Measurements from ENCODE around the gene PET117. TPM values are rescaled to one million over a fixed set of nuclear protein-coding genes. Genes with fewer than 3 reads are reported as not detected.

PET117 gene
- total RNA-seq, 4 donors from 2014 or later, result 2.8 to 17.7 (median 11.2) TPM

- 94 to 100% methylated on average over 1 of the region's 1 CpG for WGBS, 2 donors (ENCODE audit: low coverage in 1 of 2)
- intact Hi-C loops (cut with DNase I; ENCODE audit: low total_unique reads), result loop anchor here (5.0 kb wide), 1 partner anchor 172 kb away; no protein-coding TSS in a partner anchor
- peaks cover 5 to 13% (median 8%) of the 10 kb centered on the region in 4 donors for H3K4me1 ChIP-seq
- H3K27ac ChIP-seq, result no peak overlapping the region
- no peak for DNase-seq
- H3K4me3 ChIP-seq, result no peak overlapping the region
- TF ChIP-seq CTCF (IDR thresholded peaks at IDR 0.05) (no peak), EP300 (IDR thresholded peaks at IDR 0.05; ENCODE audit: low read depth) (no peak), POLR2AphosphoS5 (IDR thresholded peaks at IDR 0.05) (no peak), POLR2A (IDR thresholded peaks at IDR 0.05) (no peak)
- H3K27me3 ChIP-seq, result no peaks in the 10 kb centered on the region
- peaks cover 0 to 15% (median 0%) of the 10 kb centered on the region in 4 donors for H3K36me3 ChIP-seq
- no peaks in the 10 kb centered on the region for H3K9me3 ChIP-seq
- in situ Hi-C loops (cut with MboI; ENCODE audit: low pct_ligation_motif_present in 1 of 4, low pct_unique_long_range_greater_than_20kb in 1 of 4, low sequenced_read_pairs in 3 of 4), result no loop called here
These were observed 7.0 kb downstream of the PET117 start for GRCh38 chr20:18144541-18145099.

GRCh38 chr20:18154342-18154741 lies 16.7 kb downstream of the PET117 start:
- in situ Hi-C loops (cut with MboI; ENCODE audit: low pct_ligation_motif_present in 1 of 4, low pct_unique_long_range_greater_than_20kb in 1 of 4, low sequenced_read_pairs in 3 of 4) (no loop called here), intact Hi-C loops (cut with DNase I; ENCODE audit: low total_unique reads) (no loop called here)
- H3K4me1 ChIP-seq, result no peaks in the 10 kb centered on the region
- H3K27ac ChIP-seq, result no peak overlapping the region
- no peak for TF ChIP-seq EP300 (IDR thresholded peaks at IDR 0.05; ENCODE audit: low read depth)
- TF ChIP-seq CTCF (IDR thresholded peaks at IDR 0.05), result no peak
- TF ChIP-seq POLR2A (IDR thresholded peaks at IDR 0.05), result no peak
- no peak for TF ChIP-seq POLR2AphosphoS5 (IDR thresholded peaks at IDR 0.05)
- peaks cover 0 to 49% (median 14%) of the 10 kb centered on the region in 4 donors for H3K36me3 ChIP-seq
- H3K4me3 ChIP-seq, result no peak overlapping the region
- no peaks in the 10 kb centered on the region for H3K27me3 ChIP-seq
- DNase-seq, result no peak
- H3K9me3 ChIP-seq, result no peaks in the 10 kb centered on the region
- 93 to 98% methylated on average over 8 to 9 of the region's 9 CpGs for WGBS, 2 donors (ENCODE audit: low coverage in 1 of 2)

GRCh38 chr20:18156045-18156444 lies 18.4 kb downstream of the PET117 start:
- WGBS, 2 donors (ENCODE audit: low coverage in 1 of 2), result 94 to 100% methylated on average over 4 of the region's 4 CpGs
- Histone ChIP-seq H3K9me3 (no peaks in the 10 kb centered on the region), H3K27ac (no peak overlapping the region), H3K4me1 (no peaks in the 10 kb centered on the region), H3K4me3 (no peak overlapping the region), H3K27me3 (no peaks in the 10 kb centered on the region), H3K36me3 (peaks cover 0 to 54% (median 16%) of the 10 kb centered on the region in 4 donors)
- no peak for TF ChIP-seq POLR2A (IDR thresholded peaks at IDR 0.05)
- intact Hi-C loops (cut with DNase I; ENCODE audit: low total_unique reads), result no loop called here
- DNase-seq, result no peak
- in situ Hi-C loops (cut with MboI; ENCODE audit: low pct_ligation_motif_present in 1 of 4, low pct_unique_long_range_greater_than_20kb in 1 of 4, low sequenced_read_pairs in 3 of 4), result no loop called here

- intact Hi-C loops (cut with DNase I; ENCODE audit: low total_unique reads), result no loop called here
- Histone ChIP-seq H3K27ac (no peak overlapping the region), H3K4me1 (peaks cover 11 to 25% (median 14%) of the 10 kb centered on the region in 4 donors), H3K4me3 (no peak overlapping the region), H3K9me3 (no peaks in the 10 kb centered on the region), H3K36me3 (peaks cover 0 to 22% (median 7%) of the 10 kb centered on the region in 4 donors), H3K27me3 (no peaks in the 10 kb centered on the region)
- in situ Hi-C loops (cut with MboI; ENCODE audit: low pct_ligation_motif_present in 1 of 4, low pct_unique_long_range_greater_than_20kb in 1 of 4, low sequenced_read_pairs in 3 of 4), result no loop called here
- WGBS, 2 donors (ENCODE audit: low coverage in 1 of 2), result 93% methylated on average over 2 of the region's 2 CpGs; no CpG with 5 or more reads in 1 of the 2 donors
- TF ChIP-seq EP300 (IDR thresholded peaks at IDR 0.05; ENCODE audit: low read depth), result no peak
- TF ChIP-seq POLR2AphosphoS5 (IDR thresholded peaks at IDR 0.05), result no peak
- no peak for TF ChIP-seq POLR2A (IDR thresholded peaks at IDR 0.05)
- no peak for TF ChIP-seq CTCF (IDR thresholded peaks at IDR 0.05)
- no peak for DNase-seq
These were observed 26.7 kb downstream of the PET117 start for GRCh38 chr20:18164356-18164755.
